ENCODE measurements around the gene RAB3D. TPM values are rescaled to one million over a fixed set of nuclear protein-coding genes. Genes with fewer than 3 reads are reported as not detected.
"Not testable (repeated sequence)": the region's sequence is repeated elsewhere in the genome, so short reads cannot be mapped to it uniquely, and the experiment has no call there.

The RAB3D gene
- total RNA-seq, 3 donors from 2014 or later, result 17.9 to 23.7 (median 22.6) TPM

GRCh38 chr19:11382898-11383705 is 43.6 kb upstream of the RAB3D start:
- TF ChIP-seq, protein P1, sequence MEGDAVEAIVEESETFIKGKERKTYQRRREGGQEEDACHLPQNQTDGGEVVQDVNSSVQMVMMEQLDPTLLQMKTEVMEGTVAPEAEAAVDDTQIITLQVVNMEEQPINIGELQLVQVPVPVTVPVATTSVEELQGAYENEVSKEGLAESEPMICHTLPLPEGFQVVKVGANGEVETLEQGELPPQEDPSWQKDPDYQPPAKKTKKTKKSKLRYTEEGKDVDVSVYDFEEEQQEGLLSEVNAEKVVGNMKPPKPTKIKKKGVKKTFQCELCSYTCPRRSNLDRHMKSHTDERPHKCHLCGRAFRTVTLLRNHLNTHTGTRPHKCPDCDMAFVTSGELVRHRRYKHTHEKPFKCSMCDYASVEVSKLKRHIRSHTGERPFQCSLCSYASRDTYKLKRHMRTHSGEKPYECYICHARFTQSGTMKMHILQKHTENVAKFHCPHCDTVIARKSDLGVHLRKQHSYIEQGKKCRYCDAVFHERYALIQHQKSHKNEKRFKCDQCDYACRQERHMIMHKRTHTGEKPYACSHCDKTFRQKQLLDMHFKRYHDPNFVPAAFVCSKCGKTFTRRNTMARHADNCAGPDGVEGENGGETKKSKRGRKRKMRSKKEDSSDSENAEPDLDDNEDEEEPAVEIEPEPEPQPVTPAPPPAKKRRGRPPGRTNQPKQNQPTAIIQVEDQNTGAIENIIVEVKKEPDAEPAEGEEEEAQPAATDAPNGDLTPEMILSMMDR (IDR thresholded peaks at IDR 0.05), result peak; percentile 20 to 53 (median 29)
- no peak for TF ChIP-seq POLR2AphosphoS5 (IDR thresholded peaks at IDR 0.05)
- peaks cover 3 to 13% of the 10 kb centered on the region in 2 donors for H3K27me3 ChIP-seq
- no peak overlapping the region for H3K27ac ChIP-seq
- H3K4me3 ChIP-seq, result peak overlapping the region; percentile 36 to 52 (median 44)
- peaks cover 0 to 18% of the 10 kb centered on the region in 2 donors for H3K4me1 ChIP-seq
- DNase-seq (ENCODE audit: low spot score in 2 of 2), result no peak
- no peaks in the 10 kb centered on the region for H3K9me3 ChIP-seq
- intact Hi-C loops (cut with DNase I; ENCODE audit: low total_unique reads), result no loop called here
- no peaks in the 10 kb centered on the region for H3K36me3 ChIP-seq

GRCh38 chr19:11380653-11381537 is 41.4 kb upstream of the RAB3D start:
- Histone ChIP-seq H3K27me3 (peaks cover 3 to 13% of the 10 kb centered on the region in 2 donors), H3K9me3 (no peaks in the 10 kb centered on the region), H3K4me3 (peak overlapping the region; percentile 61 to 78 (median 71)), H3K4me1 (peaks cover 2 to 18% of the 10 kb centered on the region in 2 donors), H3K36me3 (no peaks in the 10 kb centered on the region), H3K27ac (peak overlapping the region; percentile 91 to 95)
- peak; percentile 80 to 91 (median 88) for TF ChIP-seq POLR2AphosphoS5 (IDR thresholded peaks at IDR 0.05)
- TF ChIP-seq, protein P1 (IDR thresholded peaks at IDR 0.05), result peak; percentile 62 to 82 (median 74)
- peak; percentile 54 for TF ChIP-seq POLR2A (IDR thresholded peaks at IDR 0.05)
- DNase-seq (ENCODE audit: low spot score in 2 of 2), result peak; percentile 97
- intact Hi-C loops (cut with DNase I; ENCODE audit: low total_unique reads), result no loop called here

DNA sequence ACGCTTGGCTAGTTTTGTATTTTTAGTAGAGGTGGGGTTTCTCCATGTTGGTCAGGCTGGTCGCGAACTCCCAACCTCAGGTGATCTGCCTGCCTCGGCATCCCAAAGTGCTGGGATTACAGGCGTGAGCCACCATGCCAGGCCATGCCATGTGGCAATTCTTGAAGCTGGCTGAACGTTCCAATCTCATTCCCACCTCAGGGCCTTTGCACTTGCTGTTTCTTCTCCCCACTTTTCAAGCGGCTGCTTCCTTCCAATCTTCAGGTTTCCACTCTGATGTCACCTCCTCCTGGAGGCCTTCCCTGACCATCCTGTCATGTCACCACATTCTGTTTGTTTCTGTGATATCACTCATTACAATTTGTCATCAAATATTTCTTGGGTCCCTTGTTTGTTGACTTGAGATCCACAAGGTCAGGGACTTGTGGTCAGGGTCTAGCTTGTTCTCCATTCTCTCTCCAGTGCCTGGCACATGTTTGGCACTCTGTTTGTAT is 40.4 kb upstream of the RAB3D start:
- intact Hi-C loops (cut with DNase I; ENCODE audit: low total_unique reads), result no loop called here
- Histone ChIP-seq H3K9me3 (no peaks in the 10 kb centered on the region), H3K36me3 (no peaks in the 10 kb centered on the region), H3K27me3 (peaks cover 3 to 13% of the 10 kb centered on the region in 2 donors), H3K27ac (no peak overlapping the region), H3K4me1 (peaks cover 6 to 18% of the 10 kb centered on the region in 2 donors), H3K4me3 (peak overlapping the region in 2 of 3 donors; percentile 71 to 78)
- no peak for DNase-seq (ENCODE audit: low spot score in 2 of 2)
- TF ChIP-seq POLR2A (IDR thresholded peaks at IDR 0.05) (no peak), POLR2AphosphoS5 (IDR thresholded peaks at IDR 0.05) (no peak)
- TF ChIP-seq, protein P1 (IDR thresholded peaks at IDR 0.05), result no peak

DNA sequence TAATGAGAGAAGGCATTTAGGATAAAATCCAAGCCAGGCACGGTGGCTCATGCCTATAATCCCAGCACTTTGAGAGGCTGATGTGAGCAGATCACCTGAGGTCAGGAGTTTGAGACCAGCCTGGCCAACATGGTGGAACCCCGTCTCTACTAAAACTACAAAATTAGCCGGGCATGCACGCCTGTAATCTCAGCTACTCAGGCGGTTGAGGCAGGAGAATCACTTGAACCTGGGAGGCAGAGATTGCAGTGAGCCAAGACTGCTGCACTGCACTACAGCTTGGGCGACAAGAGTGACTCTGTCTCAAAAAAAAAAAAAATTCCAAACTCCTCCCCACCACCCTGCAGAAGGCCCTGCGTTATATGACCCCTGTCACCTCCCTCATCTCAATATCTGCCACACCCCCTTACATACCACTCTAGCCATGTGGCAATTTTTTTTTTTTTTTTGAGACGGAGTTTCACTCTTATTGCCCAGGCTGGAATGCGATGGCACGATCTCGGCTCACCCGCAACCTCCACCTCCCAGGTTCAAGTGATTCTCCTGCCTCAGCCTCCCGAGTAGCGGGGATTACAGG is 39.9 kb upstream of the RAB3D start:
- H3K9me3 ChIP-seq; intact Hi-C loops (cut with DNase I; ENCODE audit: low total_unique reads); H3K4me3 ChIP-seq; H3K27ac ChIP-seq; DNase-seq (ENCODE audit: low spot score in 2 of 2); H3K36me3 ChIP-seq: not testable (repeated sequence)
- peaks cover 6 to 18% of the 10 kb centered on the region in 2 donors for H3K4me1 ChIP-seq
- peaks cover 3 to 13% of the 10 kb centered on the region in 2 donors for H3K27me3 ChIP-seq
